Activated T-helper 2 cell treated with anti-CD3 and anti-CD28 coated beads, Interferon-gamma antibody, Interleukin-2, Interleukin-4, amounts not matched to agents 10 μg/mL and 5 μg/mL and 100 μg/mL, durations not matched to agents 14 hours and 24 hours and 36 hours (primary cell): ENCODE results near the gene IGF2R. TPM values are rescaled to one million over a fixed set of nuclear protein-coding genes. Genes with fewer than 3 reads are reported as not detected.
"Not testable (repeated sequence)": the region's sequence is repeated elsewhere in the genome, so short reads cannot be mapped to it uniquely, and the experiment has no call there.

Experiments used
- DNase-seq: peaks from one replicate; pipeline ENCODE4 v3.0.0; 2021; ENCODE audit warnings: low spot score
- H3K27ac Mint-ChIP-seq: one replicate; pipeline ENCODE4 v1.8.0; 2021; ENCODE audit warnings: mixed read lengths
- H3K27me3 Mint-ChIP-seq: one replicate; pipeline ENCODE4 v1.8.0; 2021; ENCODE audit warnings: low read depth, mixed read lengths
- H3K36me3 Mint-ChIP-seq: one replicate; pipeline ENCODE4 v1.8.0; 2021; ENCODE audit warnings: low read depth, mixed read lengths
- H3K4me1 Mint-ChIP-seq: one replicate; pipeline ENCODE4 v1.8.0; 2021; ENCODE audit warnings: low read depth, mixed read lengths
- H3K4me3 Mint-ChIP-seq: one replicate; pipeline ENCODE4 v1.8.0; 2021; ENCODE audit warnings: low read depth, mild to moderate bottlenecking, moderate library complexity, mixed read lengths
- H3K9me3 Mint-ChIP-seq: one replicate; pipeline ENCODE4 v1.8.0; 2021; ENCODE audit warnings: mixed read lengths
- intact Hi-C: fragments of 100-400 bp; cut with micrococcal nuclease; formaldehyde crosslinking; loops from one replicate; pipeline ENCODE4 v1.15.1; 2023
- total RNA-seq: library from RNA; stranded (reverse); gene quantifications from 2 replicates; pipeline ENCODE4 v1.2.3, GENCODE V29; 2022

IGF2R gene
- total RNA-seq, 1 donor from 2014 or later = 82.4 TPM

DNA sequence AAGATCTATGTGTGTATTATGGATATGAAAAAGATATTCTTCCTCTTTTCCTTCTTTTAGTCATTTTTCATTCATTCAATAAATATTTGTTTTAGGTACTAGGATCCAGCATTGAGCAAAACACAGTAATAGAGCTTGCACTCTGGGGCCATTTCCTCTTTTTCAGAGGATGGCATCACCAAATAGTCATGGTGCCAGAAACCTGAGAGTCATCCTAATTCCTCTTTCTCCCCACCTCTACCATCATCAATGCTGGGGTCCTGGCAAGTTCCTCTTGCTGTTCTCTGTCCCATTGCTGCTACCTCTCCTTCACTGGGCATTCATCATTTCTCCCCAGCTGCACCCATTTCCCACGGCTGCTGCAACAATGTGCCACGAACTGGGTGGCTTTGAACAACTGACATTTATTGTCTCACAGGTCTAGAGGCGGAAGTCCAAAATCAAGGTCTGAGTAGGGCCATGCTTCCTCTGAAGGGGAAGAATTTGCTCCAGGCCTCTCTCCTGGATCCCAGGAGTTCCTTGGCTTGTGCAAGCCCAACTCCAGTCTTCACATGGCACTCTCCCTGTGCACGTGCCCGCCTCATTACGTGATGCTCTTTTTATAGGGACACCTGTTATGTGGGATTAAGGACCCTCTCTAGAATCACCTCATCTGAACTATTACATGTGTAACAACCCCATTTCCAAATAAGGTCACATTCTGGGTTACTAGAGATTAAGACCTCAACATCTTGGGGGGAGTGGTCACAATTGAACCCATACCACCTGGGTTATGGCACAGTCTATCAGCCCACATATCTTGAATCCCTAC is 9.5 kb upstream of the IGF2R start:
- no peak overlapping the region for H3K4me3 Mint-ChIP-seq
- peaks cover 11% of the 10 kb centered on the region for H3K4me1 Mint-ChIP-seq
- DNase-seq = no peak
- no peak overlapping the region for H3K27ac Mint-ChIP-seq
- intact Hi-C loops = no loop called here
- H3K36me3 Mint-ChIP-seq = no peaks in the 10 kb centered on the region
- H3K9me3 Mint-ChIP-seq = no peaks in the 10 kb centered on the region
- peaks cover 43% of the 10 kb centered on the region for H3K27me3 Mint-ChIP-seq

- DNase-seq = no peak
- Mint-ChIP-seq H3K27me3 (peaks cover 46% of the 10 kb centered on the region), H3K9me3 (no peaks in the 10 kb centered on the region), H3K36me3 (no peaks in the 10 kb centered on the region), H3K27ac (no peak overlapping the region), H3K4me3 (no peak overlapping the region), H3K4me1 (peaks cover 11% of the 10 kb centered on the region)
- intact Hi-C loops = no loop called here
Observed at GRCh38 chr6:159959976-159960384, 8.9 kb upstream of the IGF2R start.

GRCh38 chr6:159960485-159960884 is 8.4 kb upstream of the IGF2R start:
- Mint-ChIP-seq H3K36me3 (no peaks in the 10 kb centered on the region), H3K9me3 (no peaks in the 10 kb centered on the region), H3K27ac (no peak overlapping the region), H3K27me3 (peaks cover 43% of the 10 kb centered on the region), H3K4me1 (peaks cover 11% of the 10 kb centered on the region), H3K4me3 (no peak overlapping the region)
- intact Hi-C loops = no loop called here
- DNase-seq = no peak

GRCh38 chr6:159961528-159961927 is 7.4 kb upstream of the IGF2R start:
- Mint-ChIP-seq H3K36me3 (no peaks in the 10 kb centered on the region), H3K27ac (no peak overlapping the region), H3K9me3 (no peaks in the 10 kb centered on the region), H3K4me1 (peaks cover 8% of the 10 kb centered on the region), H3K4me3 (no peak overlapping the region), H3K27me3 (peaks cover 40% of the 10 kb centered on the region)
- intact Hi-C loops = no loop called here
- DNase-seq = no peak

DNA sequence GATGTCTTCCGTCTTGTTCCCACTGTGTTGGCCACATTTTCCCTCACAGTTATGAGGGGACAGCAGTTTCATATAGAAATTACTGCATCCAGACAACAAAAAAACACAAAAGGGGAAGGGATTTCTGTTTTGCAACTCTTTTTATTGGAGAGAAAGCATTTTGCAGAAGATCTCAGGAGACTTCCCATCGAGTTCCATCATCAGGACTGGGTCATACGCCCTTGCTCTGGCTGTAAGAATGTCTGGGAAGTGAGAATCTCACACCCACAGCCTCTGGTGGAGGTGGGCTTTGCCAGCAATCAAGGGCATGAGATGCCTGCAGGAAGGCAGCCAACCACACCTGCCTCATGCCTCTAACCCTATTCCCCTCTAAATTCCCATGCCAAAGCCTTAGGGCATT is 5.8 kb upstream of the IGF2R start:
- Mint-ChIP-seq H3K4me3 (no peak overlapping the region), H3K27ac (no peak overlapping the region), H3K4me1 (peaks cover 8% of the 10 kb centered on the region), H3K36me3 (no peaks in the 10 kb centered on the region), H3K9me3 (no peaks in the 10 kb centered on the region), H3K27me3 (peaks cover 47% of the 10 kb centered on the region)
- intact Hi-C loops = no loop called here
- DNase-seq = no peak

- Mint-ChIP-seq H3K4me1 (peaks cover 8% of the 10 kb centered on the region), H3K27ac (no peak overlapping the region), H3K27me3 (peaks cover 46% of the 10 kb centered on the region), H3K9me3 (no peaks in the 10 kb centered on the region), H3K4me3 (no peak overlapping the region), H3K36me3 (no peaks in the 10 kb centered on the region)
- no peak for DNase-seq
- intact Hi-C loops = no loop called here
Observed at GRCh38 chr6:159964046-159964445, 4.8 kb upstream of the IGF2R start.

DNA sequence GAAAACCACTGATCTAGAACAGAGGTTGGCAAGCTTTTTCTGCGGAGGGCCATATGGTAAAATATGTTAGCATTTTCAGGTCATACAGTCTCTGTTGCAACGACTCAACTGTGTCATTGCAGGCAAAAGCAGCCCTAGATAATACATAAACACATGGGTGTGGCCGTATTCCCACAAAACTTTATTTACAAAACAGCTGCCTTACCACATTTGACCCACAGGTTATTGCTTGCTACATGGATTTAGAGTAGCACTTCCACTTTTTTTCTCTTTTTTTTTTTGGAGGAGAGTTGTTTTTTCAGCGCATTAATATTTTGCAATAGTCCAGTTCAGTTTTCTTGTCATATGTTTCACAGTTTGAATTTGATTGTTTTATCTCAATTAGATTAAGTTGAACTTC is 2.5 kb upstream of the IGF2R start:
- no peak for DNase-seq
- Mint-ChIP-seq H3K4me3 (no peak overlapping the region), H3K36me3 (peaks cover 11% of the 10 kb centered on the region), H3K27ac (no peak overlapping the region), H3K9me3 (no peaks in the 10 kb centered on the region), H3K27me3 (peaks cover 33% of the 10 kb centered on the region), H3K4me1 (peaks cover 11% of the 10 kb centered on the region)
- intact Hi-C loops = no loop called here

- DNase-seq = no peak
- intact Hi-C loops = no loop called here
- Mint-ChIP-seq H3K27ac (no peak overlapping the region), H3K27me3 (peaks cover 29% of the 10 kb centered on the region), H3K4me1 (peaks cover 17% of the 10 kb centered on the region), H3K4me3 (no peak overlapping the region), H3K36me3 (peaks cover 14% of the 10 kb centered on the region), H3K9me3 (no peaks in the 10 kb centered on the region)
Observed at GRCh38 chr6:159966981-159967380, 1.9 kb upstream of the IGF2R start.

GRCh38 chr6:159967621-159968020 is 1.3 kb upstream of the IGF2R start:
- H3K4me1 Mint-ChIP-seq = peaks cover 23% of the 10 kb centered on the region
- H3K27ac Mint-ChIP-seq, H3K9me3 Mint-ChIP-seq, DNase-seq, H3K4me3 Mint-ChIP-seq: not testable (repeated sequence)
- H3K36me3 Mint-ChIP-seq = peaks cover 14% of the 10 kb centered on the region
- H3K27me3 Mint-ChIP-seq = peaks cover 23% of the 10 kb centered on the region
- intact Hi-C loops = loop anchor here (1.0 to 2.0 kb wide), 2 partner anchors 47 to 179 kb away; partner anchors contain the start of gene TCP1

DNA sequence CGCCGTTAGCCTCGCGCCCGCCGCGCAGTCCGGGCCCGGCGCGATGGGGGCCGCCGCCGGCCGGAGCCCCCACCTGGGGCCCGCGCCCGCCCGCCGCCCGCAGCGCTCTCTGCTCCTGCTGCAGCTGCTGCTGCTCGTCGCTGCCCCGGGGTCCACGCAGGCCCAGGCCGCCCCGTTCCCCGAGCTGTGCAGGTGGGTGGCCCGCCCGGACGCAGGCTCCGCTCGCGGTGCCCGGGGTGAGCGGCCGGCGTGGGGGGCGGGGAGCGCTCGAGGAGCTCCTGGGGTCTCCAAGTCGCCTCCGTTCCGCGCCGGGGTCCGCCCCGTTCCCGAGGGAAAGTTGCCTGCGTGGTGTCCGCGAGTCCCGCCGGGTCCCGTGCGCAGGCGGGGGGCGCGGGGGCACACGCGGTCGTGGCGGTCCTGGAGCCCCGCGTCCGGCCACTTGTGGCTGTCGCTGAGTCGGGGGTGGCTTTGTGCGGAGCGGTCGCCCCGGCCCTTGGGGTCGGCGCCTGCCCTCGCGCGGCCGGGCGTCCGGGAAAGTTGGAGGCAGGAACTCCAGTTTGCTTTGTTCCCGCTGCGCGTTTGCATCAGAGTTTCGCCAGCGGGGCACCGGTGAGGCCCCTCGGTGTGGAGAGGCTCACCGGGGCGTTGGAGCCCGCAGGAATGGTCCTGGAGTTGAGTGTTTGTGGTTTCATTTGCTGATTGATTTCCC is 476 bp downstream of the IGF2R start:
- DNase-seq = no peak
- peaks cover 41% of the 10 kb centered on the region for H3K4me1 Mint-ChIP-seq
- H3K27me3 Mint-ChIP-seq = peaks cover 14% of the 10 kb centered on the region
- no peaks in the 10 kb centered on the region for H3K9me3 Mint-ChIP-seq
- H3K27ac Mint-ChIP-seq = peak overlapping the region; percentile 55
- H3K4me3 Mint-ChIP-seq = peak overlapping the region; percentile 95
- peaks cover 22% of the 10 kb centered on the region for H3K36me3 Mint-ChIP-seq
- intact Hi-C loops = loop anchor here (2.0 kb wide), 1 partner anchor 181 kb away; the partner anchor contains the start of gene TCP1

GRCh38 chr6:159969921-159970320 is 1.0 kb downstream of the IGF2R start:
- peak overlapping the region; percentile 95 for H3K4me3 Mint-ChIP-seq
- DNase-seq = no peak
- H3K4me1 Mint-ChIP-seq = peaks cover 46% of the 10 kb centered on the region
- peaks cover 11% of the 10 kb centered on the region for H3K27me3 Mint-ChIP-seq
- H3K27ac Mint-ChIP-seq = peak overlapping the region; percentile 89
- peaks cover 25% of the 10 kb centered on the region for H3K36me3 Mint-ChIP-seq
- intact Hi-C loops = loop anchor here (2.0 kb wide), 1 partner anchor 181 kb away; the partner anchor contains the start of gene TCP1
- H3K9me3 Mint-ChIP-seq = no peaks in the 10 kb centered on the region

- no peaks in the 10 kb centered on the region for H3K9me3 Mint-ChIP-seq
- H3K36me3 Mint-ChIP-seq = peaks cover 26% of the 10 kb centered on the region
- DNase-seq = no peak
- peaks cover 9% of the 10 kb centered on the region for H3K27me3 Mint-ChIP-seq
- no peak overlapping the region for H3K27ac Mint-ChIP-seq
- peaks cover 51% of the 10 kb centered on the region for H3K4me1 Mint-ChIP-seq
- intact Hi-C loops = no loop called here
- H3K4me3 Mint-ChIP-seq = peak overlapping the region; percentile 95
Observed at GRCh38 chr6:159970659-159971063, 1.8 kb downstream of the IGF2R start.
